GM12873 (cell line): Measurements from ENCODE around the gene KCTD3.

ENCODE experiments used
- TF ChIP-seq, protein P1 (sequence below): IDR thresholded peaks from 2 replicates; pipeline ENCODE4 v1.5.1; 2012; ENCODE audit warnings: low read depth, mild to moderate bottlenecking, moderate library complexity, low read length, control low read depth; ENCODE audit not compliant: insufficient read depth; ENCODE audit errors: missing control alignments

KCTD3 gene

GRCh38 chr1:215599418-215600074 is 32.4 kb downstream of the KCTD3 start:
- TF ChIP-seq, protein P1, sequence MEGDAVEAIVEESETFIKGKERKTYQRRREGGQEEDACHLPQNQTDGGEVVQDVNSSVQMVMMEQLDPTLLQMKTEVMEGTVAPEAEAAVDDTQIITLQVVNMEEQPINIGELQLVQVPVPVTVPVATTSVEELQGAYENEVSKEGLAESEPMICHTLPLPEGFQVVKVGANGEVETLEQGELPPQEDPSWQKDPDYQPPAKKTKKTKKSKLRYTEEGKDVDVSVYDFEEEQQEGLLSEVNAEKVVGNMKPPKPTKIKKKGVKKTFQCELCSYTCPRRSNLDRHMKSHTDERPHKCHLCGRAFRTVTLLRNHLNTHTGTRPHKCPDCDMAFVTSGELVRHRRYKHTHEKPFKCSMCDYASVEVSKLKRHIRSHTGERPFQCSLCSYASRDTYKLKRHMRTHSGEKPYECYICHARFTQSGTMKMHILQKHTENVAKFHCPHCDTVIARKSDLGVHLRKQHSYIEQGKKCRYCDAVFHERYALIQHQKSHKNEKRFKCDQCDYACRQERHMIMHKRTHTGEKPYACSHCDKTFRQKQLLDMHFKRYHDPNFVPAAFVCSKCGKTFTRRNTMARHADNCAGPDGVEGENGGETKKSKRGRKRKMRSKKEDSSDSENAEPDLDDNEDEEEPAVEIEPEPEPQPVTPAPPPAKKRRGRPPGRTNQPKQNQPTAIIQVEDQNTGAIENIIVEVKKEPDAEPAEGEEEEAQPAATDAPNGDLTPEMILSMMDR: no peak

- TF ChIP-seq, protein P1: no peak
These were observed 33.2 kb downstream of the KCTD3 start for GRCh38 chr1:215600258-215600792.

DNA sequence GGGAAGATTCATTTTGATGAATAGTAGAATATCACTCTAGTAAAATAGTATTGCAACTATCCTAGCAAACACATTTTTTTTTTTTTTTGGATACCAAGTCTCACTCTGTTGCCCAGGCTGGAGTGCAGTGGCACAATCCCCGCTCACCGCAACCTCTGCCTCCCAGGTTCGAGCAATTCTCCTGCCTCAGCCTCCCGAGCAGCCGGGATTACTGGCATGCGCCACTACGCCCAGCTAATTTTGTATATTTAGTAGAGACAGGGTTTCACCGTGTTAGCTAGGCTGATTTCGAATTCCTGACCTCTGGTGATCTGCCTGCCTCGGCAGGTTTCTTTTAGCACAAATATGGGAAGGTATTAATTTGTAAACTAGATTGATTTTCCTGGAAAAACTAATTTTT is 33.8 kb downstream of the KCTD3 start:
- TF ChIP-seq, protein P1: no peak

GRCh38 chr1:215601276-215601675 is 34.2 kb downstream of the KCTD3 start:
- TF ChIP-seq, protein P1: no peak

DNA sequence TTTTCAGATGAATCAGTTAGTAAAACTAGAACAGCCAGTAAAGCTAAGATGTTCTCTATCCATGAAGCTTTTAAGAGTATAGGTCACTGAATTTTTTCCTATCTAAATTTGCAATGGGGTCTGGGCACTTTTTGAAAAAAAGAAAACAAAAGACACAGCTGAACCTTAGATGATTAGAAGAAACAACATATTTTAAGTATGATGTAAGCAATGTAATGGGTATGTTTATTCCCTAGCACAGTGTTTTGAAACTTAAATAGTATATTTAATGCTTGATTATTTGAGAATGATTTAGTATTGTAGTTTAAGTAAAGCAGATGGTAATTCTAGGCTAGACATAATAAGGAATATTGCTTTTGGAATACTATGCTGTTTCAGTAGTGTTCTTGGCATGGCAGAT is 36.2 kb downstream of the KCTD3 start:
- TF ChIP-seq, protein P1: no peak

GRCh38 chr1:215605011-215605621 is 38.0 kb downstream of the KCTD3 start:
- TF ChIP-seq, protein P1: no peak

DNA sequence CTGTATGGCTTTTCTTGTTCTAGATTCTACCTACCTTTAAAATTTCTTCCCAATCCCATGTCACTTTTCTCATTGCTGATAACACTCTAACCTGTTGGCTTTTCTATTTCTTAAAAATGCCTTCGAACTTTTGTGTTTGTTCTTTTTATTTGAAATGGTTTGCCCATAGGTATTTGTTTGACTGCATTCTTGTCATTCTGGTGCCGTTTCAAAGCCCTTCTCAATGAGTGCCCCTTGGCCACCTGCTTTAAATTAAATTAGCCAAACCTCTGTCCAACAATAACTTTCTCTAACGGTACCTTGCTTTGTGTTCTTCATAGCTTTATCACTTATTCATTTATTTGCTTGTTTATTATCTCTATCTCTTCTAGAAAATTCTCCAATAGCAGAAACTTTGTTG is 38.9 kb downstream of the KCTD3 start:
- TF ChIP-seq, protein P1: no peak
